Measurements from ENCODE around the gene LETM1.

- TF ChIP-seq MAX (IDR thresholded peaks at IDR 0.05; ENCODE audit: insufficient read depth, insufficient read length) (no peak), POLR2AphosphoS5 (IDR thresholded peaks at IDR 0.05; ENCODE audit: insufficient read depth, low read depth, low read length) (no peak), CTCF (IDR thresholded peaks at IDR 0.05; ENCODE audit: extremely low read depth in 1 of 2, insufficient read depth in 1 of 2, low read depth in 1 of 2, low read length in 2 of 2) (no peak), EZH2 (IDR thresholded peaks at IDR 0.05; ENCODE audit: borderline replicate concordance, low read depth, low read length, severe bottlenecking) (no peak), POLR2A (IDR thresholded peaks at IDR 0.05; ENCODE audit: low read depth, low read length) (no peak)
These were observed 36.7 kb downstream of the LETM1 start for GRCh38 chr4:1819284-1819683.

All from endothelial cell of umbilical vein (primary cell).